Gastroesophageal sphincter (tissue), 3 donors: ENCODE measurements around the gene TSPOAP1.

Source experiments
- POLR2A ChIP-seq, 2 donors: fragments of 450-650 bp; IDR thresholded peaks; one replicate each; pipeline ENCODE4 v1.6.1; 2017; ENCODE audit warnings: antibody characterized with exemption in 2 of 2, mild to moderate bottlenecking in 2 of 2, moderate library complexity in 1 of 2
- TF ChIP-seq, protein P1 (sequence below), 4 experiments: fragments of 200-600 bp in 2 of 4; fragments of 450-650 bp in 2 of 4; sonication (generic) in 1 of 4; IDR thresholded peaks; one replicate each; pipeline ENCODE4 v1.5.1; 2017 to 2019; ENCODE audit warnings: antibody characterized with exemption in 4 of 4, mild to moderate bottlenecking in 2 of 4, moderate library complexity in 2 of 4

- TF ChIP-seq POLR2A (IDR thresholded peaks at IDR 0.05), result no peak
- TF ChIP-seq, protein P1, sequence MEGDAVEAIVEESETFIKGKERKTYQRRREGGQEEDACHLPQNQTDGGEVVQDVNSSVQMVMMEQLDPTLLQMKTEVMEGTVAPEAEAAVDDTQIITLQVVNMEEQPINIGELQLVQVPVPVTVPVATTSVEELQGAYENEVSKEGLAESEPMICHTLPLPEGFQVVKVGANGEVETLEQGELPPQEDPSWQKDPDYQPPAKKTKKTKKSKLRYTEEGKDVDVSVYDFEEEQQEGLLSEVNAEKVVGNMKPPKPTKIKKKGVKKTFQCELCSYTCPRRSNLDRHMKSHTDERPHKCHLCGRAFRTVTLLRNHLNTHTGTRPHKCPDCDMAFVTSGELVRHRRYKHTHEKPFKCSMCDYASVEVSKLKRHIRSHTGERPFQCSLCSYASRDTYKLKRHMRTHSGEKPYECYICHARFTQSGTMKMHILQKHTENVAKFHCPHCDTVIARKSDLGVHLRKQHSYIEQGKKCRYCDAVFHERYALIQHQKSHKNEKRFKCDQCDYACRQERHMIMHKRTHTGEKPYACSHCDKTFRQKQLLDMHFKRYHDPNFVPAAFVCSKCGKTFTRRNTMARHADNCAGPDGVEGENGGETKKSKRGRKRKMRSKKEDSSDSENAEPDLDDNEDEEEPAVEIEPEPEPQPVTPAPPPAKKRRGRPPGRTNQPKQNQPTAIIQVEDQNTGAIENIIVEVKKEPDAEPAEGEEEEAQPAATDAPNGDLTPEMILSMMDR (IDR thresholded peaks at IDR 0.05), result no peak
Observed at GRCh38 chr17:58338841-58339754, 10.5 kb upstream of the TSPOAP1 start.
